Upper lobe of left lung (tissue), 4 donors: ENCODE data around the gene GRM3.

ENCODE experiments used
- CTCF ChIP-seq, 6 experiments: fragments of 450-650 bp in 4 of 6; fragments of 200-600 bp in 2 of 6; sonication (generic) in 2 of 6; IDR thresholded peaks; one replicate each; pipeline ENCODE4 v1.5.1; 2016 to 2019; ENCODE audit warnings: antibody characterized with exemption in 6 of 6
- POLR2A ChIP-seq, 4 donors: fragments of 450-650 bp; IDR thresholded peaks; one replicate each; pipeline ENCODE4 v1.5.1; 2016 to 2017; ENCODE audit warnings: antibody characterized with exemption in 4 of 4, mild to moderate bottlenecking in 2 of 4

DNA sequence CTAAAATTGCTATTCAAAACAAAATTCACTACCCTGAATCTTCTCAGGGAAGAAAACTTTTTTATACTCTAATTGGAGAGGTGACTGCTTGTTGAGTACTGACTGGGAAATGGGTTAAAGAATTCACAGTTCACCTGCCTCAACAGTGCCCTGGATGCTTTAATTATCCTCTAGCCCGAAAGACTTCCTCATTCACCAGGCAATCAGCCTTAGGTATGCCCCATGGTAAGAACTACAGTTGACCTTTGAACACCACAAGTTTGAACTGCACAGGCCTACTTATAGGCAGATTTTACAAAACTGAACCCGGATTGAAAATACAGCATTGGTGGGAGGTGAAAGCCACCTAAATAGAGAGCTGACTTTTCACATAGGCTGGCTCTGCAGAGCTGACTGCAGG is 240.4 kb downstream of the GRM3 start:
- no peak for TF ChIP-seq CTCF (IDR thresholded peaks at IDR 0.05)
- no peak for TF ChIP-seq POLR2A (IDR thresholded peaks at IDR 0.05)
